DND-41 (cell line): ENCODE data around the gene BCL2L11.

Source experiments
- EZH2 ChIP-seq: IDR thresholded peaks from 3 replicates; pipeline ENCODE4 v1.6.1; 2012; ENCODE audit warnings: borderline replicate concordance, low read depth, mild to moderate bottlenecking, moderate library complexity, low read length, inconsistent platforms; ENCODE audit not compliant: severe bottlenecking
- TF ChIP-seq, protein P1 (sequence below): IDR thresholded peaks from 2 replicates; pipeline ENCODE4 v1.5.1; 2012; ENCODE audit warnings: borderline replicate concordance, low read length, moderate library complexity, mild to moderate bottlenecking; ENCODE audit not compliant: poor library complexity, severe bottlenecking; ENCODE audit errors: extremely low read depth

DNA sequence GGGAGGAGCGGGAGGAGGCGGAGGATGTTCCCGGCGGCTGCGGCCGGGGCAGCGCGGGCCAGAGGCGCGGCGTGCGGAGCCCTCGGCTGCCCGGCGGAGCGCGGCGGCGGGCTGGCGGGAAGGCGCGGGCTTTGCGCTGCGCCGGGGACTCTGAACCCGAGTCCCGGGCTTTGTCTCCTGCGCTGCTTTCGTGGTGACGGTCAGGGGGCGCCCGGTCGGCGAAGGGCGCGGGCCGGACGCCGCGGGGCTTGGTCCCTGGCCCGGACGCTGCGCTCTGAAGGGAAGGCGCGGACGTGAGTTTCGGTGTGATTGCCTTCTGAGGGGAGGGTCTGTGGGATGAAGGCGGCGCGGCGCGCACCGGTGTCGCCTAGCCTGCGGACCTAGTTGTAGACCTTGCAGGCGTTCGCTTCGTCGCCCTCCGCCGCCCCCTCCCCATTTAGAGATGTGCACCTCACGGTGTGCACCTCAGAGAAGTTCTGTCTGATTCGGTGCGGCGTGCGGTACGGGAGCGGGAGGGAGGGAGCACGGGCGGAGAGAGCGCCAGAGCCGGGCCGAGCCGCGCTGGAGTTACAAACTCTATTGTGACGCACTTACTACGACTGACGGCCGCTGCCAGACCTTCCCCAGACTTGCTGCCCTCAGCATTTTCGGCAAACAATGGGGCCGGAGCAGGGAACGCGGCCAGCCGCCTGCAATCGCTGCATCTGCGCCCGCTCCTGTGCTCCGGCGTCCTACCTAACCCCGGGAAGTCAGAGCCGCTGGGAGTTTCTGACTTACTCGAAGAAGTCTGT, 2.1 kb downstream of the BCL2L11 start:
- TF ChIP-seq, protein P1, sequence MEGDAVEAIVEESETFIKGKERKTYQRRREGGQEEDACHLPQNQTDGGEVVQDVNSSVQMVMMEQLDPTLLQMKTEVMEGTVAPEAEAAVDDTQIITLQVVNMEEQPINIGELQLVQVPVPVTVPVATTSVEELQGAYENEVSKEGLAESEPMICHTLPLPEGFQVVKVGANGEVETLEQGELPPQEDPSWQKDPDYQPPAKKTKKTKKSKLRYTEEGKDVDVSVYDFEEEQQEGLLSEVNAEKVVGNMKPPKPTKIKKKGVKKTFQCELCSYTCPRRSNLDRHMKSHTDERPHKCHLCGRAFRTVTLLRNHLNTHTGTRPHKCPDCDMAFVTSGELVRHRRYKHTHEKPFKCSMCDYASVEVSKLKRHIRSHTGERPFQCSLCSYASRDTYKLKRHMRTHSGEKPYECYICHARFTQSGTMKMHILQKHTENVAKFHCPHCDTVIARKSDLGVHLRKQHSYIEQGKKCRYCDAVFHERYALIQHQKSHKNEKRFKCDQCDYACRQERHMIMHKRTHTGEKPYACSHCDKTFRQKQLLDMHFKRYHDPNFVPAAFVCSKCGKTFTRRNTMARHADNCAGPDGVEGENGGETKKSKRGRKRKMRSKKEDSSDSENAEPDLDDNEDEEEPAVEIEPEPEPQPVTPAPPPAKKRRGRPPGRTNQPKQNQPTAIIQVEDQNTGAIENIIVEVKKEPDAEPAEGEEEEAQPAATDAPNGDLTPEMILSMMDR = no peak
- no peak for TF ChIP-seq EZH2
